Measurements from ENCODE around the gene BCAS1. TPM values are rescaled to one million over a fixed set of nuclear protein-coding genes. Genes with fewer than 3 reads are reported as not detected.

The BCAS1 gene
- total and polyA plus RNA-seq, 2 donors (not counting 3 experiments of a cell fraction or from before 2014, with no cell fraction given), result not detected

GRCh38 chr20:54023406-54023805 is 47.0 kb downstream of the BCAS1 start:
- DNase-seq (ENCODE audit: low read depth, low spot score), result no peak
- Histone ChIP-seq H3K79me2 (ENCODE audit: control insufficient read depth, insufficient read depth, low read length) (no peaks in the 10 kb centered on the region), H3K9ac (replicated peaks; ENCODE audit: extremely low read depth, insufficient read depth, low read length) (no peak overlapping the region), H3K9me1 (replicated peaks; ENCODE audit: control insufficient read depth, extremely low read depth, insufficient read depth, low read length) (no peaks in the 10 kb centered on the region), H3K4me1 (ENCODE audit: control insufficient read depth, extremely low read depth, insufficient read depth, low read length) (no peaks in the 10 kb centered on the region), H2AFZ (ENCODE audit: low read depth, low read length) (no peak overlapping the region), H3K4me2 (ENCODE audit: insufficient read depth, low read length) (no peak overlapping the region), H3K9me3 (replicated peaks; ENCODE audit: control insufficient read depth, insufficient read depth, low read length) (no peaks in the 10 kb centered on the region), H4K20me1 (replicated peaks; ENCODE audit: control insufficient read depth, extremely low read depth, insufficient read depth, low read length) (no peaks in the 10 kb centered on the region), H3K36me3 (ENCODE audit: control insufficient read depth in 2 of 2, extremely low read depth in 1 of 2, insufficient read depth in 2 of 2, low read length in 2 of 2) (no peaks in the 10 kb centered on the region), H3K4me3 (replicated peaks in 1 of 3; ENCODE audit: insufficient read depth in 1 of 3, low read depth in 1 of 3, low read length in 3 of 3) (no peak overlapping the region), H3K27me3 (ENCODE audit: control insufficient read depth in 2 of 2, insufficient read depth in 2 of 2, low read length in 2 of 2) (no peaks in the 10 kb centered on the region), H3K27ac (ENCODE audit: insufficient read depth, low read depth, low read length) (no peak overlapping the region)
- POLR2A ChIA-PET, result interaction anchor here (0.6 kb wide), 1 partner anchor 151 kb away, joined by 3 read pairs; the partner anchor contains the start of gene CYP24A1
- no peak for TF ChIP-seq POLR2AphosphoS5 (IDR thresholded peaks at IDR 0.05; ENCODE audit: insufficient read depth, low read depth, low read length)
- no peak for TF ChIP-seq FOS (IDR thresholded peaks at IDR 0.05; ENCODE audit: borderline replicate concordance, insufficient read depth, low read length)
- TF ChIP-seq, protein P1, sequence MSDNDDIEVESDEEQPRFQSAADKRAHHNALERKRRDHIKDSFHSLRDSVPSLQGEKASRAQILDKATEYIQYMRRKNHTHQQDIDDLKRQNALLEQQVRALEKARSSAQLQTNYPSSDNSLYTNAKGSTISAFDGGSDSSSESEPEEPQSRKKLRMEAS (IDR thresholded peaks at IDR 0.05; ENCODE audit: insufficient read depth, insufficient read length), result no peak
- TF ChIP-seq EZH2 (IDR thresholded peaks at IDR 0.05; ENCODE audit: borderline replicate concordance, low read depth, low read length, severe bottlenecking), result no peak
- TF ChIP-seq JUN (IDR thresholded peaks at IDR 0.05; ENCODE audit: borderline replicate concordance, insufficient read depth, insufficient read length, low read depth), result no peak
- no peak for TF ChIP-seq GATA2 (IDR thresholded peaks at IDR 0.05; ENCODE audit: insufficient read depth, insufficient read length, low read depth, low read length)
- TF ChIP-seq MYC (IDR thresholded peaks at IDR 0.05; ENCODE audit: low read depth, low read length), result no peak
- no peak for TF ChIP-seq POLR2A (IDR thresholded peaks at IDR 0.05; ENCODE audit: low read depth, low read length)
- no peak for TF ChIP-seq CTCF (IDR thresholded peaks at IDR 0.05; ENCODE audit: extremely low read depth in 1 of 2, insufficient read depth in 1 of 2, low read depth in 1 of 2, low read length in 2 of 2)
- CTCF ChIA-PET, result no interaction called here
- intact Hi-C loops (cut with micrococcal nuclease), result no loop called here
- BruUV-seq (replicated peaks), result no TSS peak
- no peak for FAIRE-seq
- dilution Hi-C loops (cut with MboI; ENCODE audit: extremely low pct_ligation_motif_present, low sequenced_read_pairs), result no loop called here
